ENCODE measurements around the gene HSD3B7.

- TF ChIP-seq CTCF (IDR thresholded peaks at IDR 0.05): no peak
- no peak for TF ChIP-seq POLR2A (IDR thresholded peaks at IDR 0.05)
- no peak for TF ChIP-seq EP300 (IDR thresholded peaks at IDR 0.05)
These were observed 15.8 kb downstream of the HSD3B7 start for GRCh38 chr16:31000671-31001382.
